ENCODE data around the gene BICD2.

DNA sequence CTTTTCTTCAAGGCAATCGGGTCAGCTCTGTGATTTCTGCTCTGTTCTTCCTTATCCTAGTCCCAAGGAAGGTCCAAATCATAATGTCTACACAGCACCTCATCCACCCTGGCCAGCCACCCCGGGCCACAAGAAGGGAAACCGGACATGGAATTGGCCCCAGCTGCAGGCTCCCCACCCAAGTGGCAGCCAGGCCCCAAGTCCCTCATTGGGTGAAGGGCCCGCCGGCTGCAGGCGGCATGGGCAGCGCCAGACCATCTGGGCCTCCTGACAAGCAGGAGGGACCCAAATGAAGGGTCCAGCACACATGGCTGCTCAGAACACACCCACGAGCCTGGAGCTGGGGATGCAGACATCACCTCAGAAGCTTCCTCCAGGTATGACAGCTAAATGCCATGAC is 33.7 kb downstream of the BICD2 start:
- TF ChIP-seq POLR2A (IDR thresholded peaks at IDR 0.05) = no peak
- TF ChIP-seq, protein P1, sequence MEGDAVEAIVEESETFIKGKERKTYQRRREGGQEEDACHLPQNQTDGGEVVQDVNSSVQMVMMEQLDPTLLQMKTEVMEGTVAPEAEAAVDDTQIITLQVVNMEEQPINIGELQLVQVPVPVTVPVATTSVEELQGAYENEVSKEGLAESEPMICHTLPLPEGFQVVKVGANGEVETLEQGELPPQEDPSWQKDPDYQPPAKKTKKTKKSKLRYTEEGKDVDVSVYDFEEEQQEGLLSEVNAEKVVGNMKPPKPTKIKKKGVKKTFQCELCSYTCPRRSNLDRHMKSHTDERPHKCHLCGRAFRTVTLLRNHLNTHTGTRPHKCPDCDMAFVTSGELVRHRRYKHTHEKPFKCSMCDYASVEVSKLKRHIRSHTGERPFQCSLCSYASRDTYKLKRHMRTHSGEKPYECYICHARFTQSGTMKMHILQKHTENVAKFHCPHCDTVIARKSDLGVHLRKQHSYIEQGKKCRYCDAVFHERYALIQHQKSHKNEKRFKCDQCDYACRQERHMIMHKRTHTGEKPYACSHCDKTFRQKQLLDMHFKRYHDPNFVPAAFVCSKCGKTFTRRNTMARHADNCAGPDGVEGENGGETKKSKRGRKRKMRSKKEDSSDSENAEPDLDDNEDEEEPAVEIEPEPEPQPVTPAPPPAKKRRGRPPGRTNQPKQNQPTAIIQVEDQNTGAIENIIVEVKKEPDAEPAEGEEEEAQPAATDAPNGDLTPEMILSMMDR (IDR thresholded peaks at IDR 0.05) = no peak
- TF ChIP-seq EP300 (IDR thresholded peaks at IDR 0.05) = no peak
- TF ChIP-seq POLR2AphosphoS5 (IDR thresholded peaks at IDR 0.05) = no peak

All from upper lobe of left lung (tissue), 4 donors.